ENCODE measurements around the gene SAMD4A.

- TF ChIP-seq, protein P1, sequence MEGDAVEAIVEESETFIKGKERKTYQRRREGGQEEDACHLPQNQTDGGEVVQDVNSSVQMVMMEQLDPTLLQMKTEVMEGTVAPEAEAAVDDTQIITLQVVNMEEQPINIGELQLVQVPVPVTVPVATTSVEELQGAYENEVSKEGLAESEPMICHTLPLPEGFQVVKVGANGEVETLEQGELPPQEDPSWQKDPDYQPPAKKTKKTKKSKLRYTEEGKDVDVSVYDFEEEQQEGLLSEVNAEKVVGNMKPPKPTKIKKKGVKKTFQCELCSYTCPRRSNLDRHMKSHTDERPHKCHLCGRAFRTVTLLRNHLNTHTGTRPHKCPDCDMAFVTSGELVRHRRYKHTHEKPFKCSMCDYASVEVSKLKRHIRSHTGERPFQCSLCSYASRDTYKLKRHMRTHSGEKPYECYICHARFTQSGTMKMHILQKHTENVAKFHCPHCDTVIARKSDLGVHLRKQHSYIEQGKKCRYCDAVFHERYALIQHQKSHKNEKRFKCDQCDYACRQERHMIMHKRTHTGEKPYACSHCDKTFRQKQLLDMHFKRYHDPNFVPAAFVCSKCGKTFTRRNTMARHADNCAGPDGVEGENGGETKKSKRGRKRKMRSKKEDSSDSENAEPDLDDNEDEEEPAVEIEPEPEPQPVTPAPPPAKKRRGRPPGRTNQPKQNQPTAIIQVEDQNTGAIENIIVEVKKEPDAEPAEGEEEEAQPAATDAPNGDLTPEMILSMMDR (IDR thresholded peaks at IDR 0.05), result no peak
- no peak for TF ChIP-seq EP300 (IDR thresholded peaks at IDR 0.05)
Observed at GRCh38 chr14:54815016-54815415, 248.1 kb downstream of the SAMD4A start.

Measured in tibial nerve (tissue), 4 donors.